ENCODE results near the gene RBM33. TPM values are rescaled to one million over a fixed set of nuclear protein-coding genes. Genes with fewer than 3 reads are reported as not detected.

Gene RBM33
- total RNA-seq, 2 donors from 2014 or later: 86.8 to 87.1 TPM

GRCh38 chr7:155682484-155682883 lies 38.0 kb downstream of the RBM33 start:
- H3K4me3 ChIP-seq (ENCODE audit: low read length): no peak overlapping the region
- H3K36me3 ChIP-seq (ENCODE audit: control insufficient read depth, insufficient read depth, low read length): peaks cover 44% of the 10 kb centered on the region
- H3K27me3 ChIP-seq (ENCODE audit: control insufficient read depth, insufficient read depth, low read length, poor library complexity, severe bottlenecking): no peaks in the 10 kb centered on the region
- no peak overlapping the region for H3K27ac ChIP-seq (ENCODE audit: low read depth, low read length)
- no peak overlapping the region for H3K4me3 Mint-ChIP-seq
- peak overlapping the region; percentile 82 for H3K27ac Mint-ChIP-seq
- no peak for TF ChIP-seq CTCF (conservative IDR thresholded peaks at IDR 0.05)
- WGBS, 2 experiments (ENCODE audit: insufficient coverage in 1 of 2, insufficient read length in 1 of 2): 96 to 97% methylated on average over 3 to 5 of the region's 5 CpGs
- H3K9me3 Mint-ChIP-seq: peaks cover 8% of the 10 kb centered on the region
- H3K36me3 Mint-ChIP-seq (ENCODE audit: low read depth): peaks cover 40% of the 10 kb centered on the region
- H3K9ac ChIP-seq (ENCODE audit: extremely low read depth, low read length, poor library complexity, severe bottlenecking): no peak overlapping the region
- H3K9me3 ChIP-seq (ENCODE audit: control insufficient read depth, low read length): peaks cover 6% of the 10 kb centered on the region
- H3K4me1 Mint-ChIP-seq: peaks cover 66% of the 10 kb centered on the region
- H3K27me3 Mint-ChIP-seq (ENCODE audit: insufficient read depth): no peaks in the 10 kb centered on the region
- peaks cover 22% of the 10 kb centered on the region for H3K4me1 ChIP-seq (ENCODE audit: control insufficient read depth, insufficient read depth, low read length)
- DNase-seq: no peak

- TF ChIP-seq CTCF (conservative IDR thresholded peaks at IDR 0.05): no peak
- peaks cover 63% of the 10 kb centered on the region for H3K4me1 Mint-ChIP-seq
- DNase-seq: no peak
- H3K4me3 Mint-ChIP-seq: no peak overlapping the region
- no peaks in the 10 kb centered on the region for H3K27me3 ChIP-seq (ENCODE audit: control insufficient read depth, insufficient read depth, low read length, poor library complexity, severe bottlenecking)
- H3K9me3 ChIP-seq (ENCODE audit: control insufficient read depth, low read length): peaks cover 6% of the 10 kb centered on the region
- H3K4me3 ChIP-seq (ENCODE audit: low read length): no peak overlapping the region
- H3K27me3 Mint-ChIP-seq (ENCODE audit: insufficient read depth): no peaks in the 10 kb centered on the region
- H3K9me3 Mint-ChIP-seq: peaks cover 13% of the 10 kb centered on the region
- no peak overlapping the region for H3K9ac ChIP-seq (ENCODE audit: extremely low read depth, low read length, poor library complexity, severe bottlenecking)
- H3K27ac ChIP-seq (ENCODE audit: low read depth, low read length): no peak overlapping the region
- H3K27ac Mint-ChIP-seq: no peak overlapping the region
- peaks cover 45% of the 10 kb centered on the region for H3K36me3 Mint-ChIP-seq (ENCODE audit: low read depth)
- peaks cover 22% of the 10 kb centered on the region for H3K4me1 ChIP-seq (ENCODE audit: control insufficient read depth, insufficient read depth, low read length)
- H3K36me3 ChIP-seq (ENCODE audit: control insufficient read depth, insufficient read depth, low read length): peaks cover 44% of the 10 kb centered on the region
- 94 to 97% methylated on average over 3 to 5 of the region's 5 CpGs for WGBS, 2 experiments (ENCODE audit: insufficient coverage in 1 of 2, insufficient read length in 1 of 2)
These were observed 38.6 kb downstream of the RBM33 start for GRCh38 chr7:155683098-155683497.

GRCh38 chr7:155683714-155684113 lies 39.3 kb downstream of the RBM33 start:
- Histone ChIP-seq H3K9me3 (ENCODE audit: control insufficient read depth, low read length) (peaks cover 6% of the 10 kb centered on the region), H3K36me3 (ENCODE audit: control insufficient read depth, insufficient read depth, low read length) (peaks cover 44% of the 10 kb centered on the region), H3K27me3 (ENCODE audit: control insufficient read depth, insufficient read depth, low read length, poor library complexity, severe bottlenecking) (no peaks in the 10 kb centered on the region), H3K4me1 (ENCODE audit: control insufficient read depth, insufficient read depth, low read length) (peaks cover 22% of the 10 kb centered on the region), H3K27ac (ENCODE audit: low read depth, low read length) (peak overlapping the region; percentile 1), H3K9ac (ENCODE audit: extremely low read depth, low read length, poor library complexity, severe bottlenecking) (no peak overlapping the region), H3K4me3 (ENCODE audit: low read length) (no peak overlapping the region)
- DNase-seq: no peak
- Mint-ChIP-seq H3K9me3 (peaks cover 16% of the 10 kb centered on the region), H3K27ac (peak overlapping the region; percentile 68), H3K36me3 (ENCODE audit: low read depth) (peaks cover 50% of the 10 kb centered on the region), H3K27me3 (ENCODE audit: insufficient read depth) (no peaks in the 10 kb centered on the region), H3K4me3 (no peak overlapping the region), H3K4me1 (peaks cover 63% of the 10 kb centered on the region)
- no peak for TF ChIP-seq CTCF (conservative IDR thresholded peaks at IDR 0.05)
- WGBS, 2 experiments (ENCODE audit: insufficient coverage in 1 of 2, insufficient read length in 1 of 2): 91 to 95% methylated on average over 3 to 4 of the region's 4 CpGs
